Right ventricle myocardium inferior (tissue), 1 donor: ENCODE results near the gene CORT. TPM values are rescaled to one million over a fixed set of nuclear protein-coding genes. Genes with fewer than 3 reads are reported as not detected.

Experiments used
- ATAC-seq: fragments of 200-7000 bp; cut with Tn5 transposase; one replicate; pipeline ENCODE4 v1.9.1; 2020; ENCODE audit warnings: mild to moderate bottlenecking, moderate library complexity
- DNase-seq: peaks from one replicate; pipeline ENCODE4 v3.0.0; 2021; ENCODE audit errors: missing footprints
- intact Hi-C: fragments of 100-400 bp; cut with DNase I; formaldehyde crosslinking; loops from one replicate; pipeline ENCODE4 v1.11.0; 2022
- total RNA-seq: library from RNA; stranded (reverse); fragmentation: NEBNext Ultra II Directional; extraction: Animal tissue kit (Norgen Biotek cat#: 25700); gene quantifications from one replicate; pipeline ENCODE4 v1.2.1, GENCODE V29; 2021
- donor health status: DM: no; HTN: yes; CAD: no; lungs with severe emphysema.

The CORT gene
- total RNA-seq, 1 donor from 2014 or later, result 0.32 TPM

DNA sequence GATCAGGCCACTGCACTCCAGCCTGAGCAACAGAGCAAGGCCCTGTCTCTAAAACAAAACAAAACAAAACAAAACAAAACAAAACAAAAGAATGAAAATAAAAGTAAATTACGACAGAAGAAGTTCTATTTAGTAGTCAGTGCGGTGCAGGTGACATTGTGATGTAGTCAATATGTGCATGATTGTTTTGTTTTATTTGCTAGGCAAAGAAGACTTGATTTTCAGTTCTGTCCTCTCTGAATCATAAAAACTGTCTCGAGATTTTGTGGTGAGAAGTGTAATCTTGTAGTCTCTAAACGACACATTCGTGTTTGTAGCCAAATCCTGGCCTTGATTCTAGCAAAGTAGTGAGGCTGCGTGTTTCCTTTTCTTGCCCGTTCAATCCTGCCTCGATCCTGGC is 48.4 kb downstream of the CORT start:
- no peak for ATAC-seq
- no peak for DNase-seq
- intact Hi-C loops, result loop anchor here (5.0 to 10.0 kb wide), 3 partner anchors 123 to 514 kb away; partner anchors contain the start of gene TARDBP

Other genes with a start within 250 kb of the CORT start
- gene KIF1B, start 239.5 kb upstream of the CORT start, total RNA-seq, result 70.0 TPM
- 42.1 TPM for gene PGD, start 51.0 kb upstream of the CORT start, total RNA-seq
- 7.6 TPM for gene CENPS, start 19.6 kb upstream of the CORT start, total RNA-seq
- 24.0 TPM for gene DFFA, start 22.5 kb downstream of the CORT start, total RNA-seq
- gene PEX14, start 24.9 kb downstream of the CORT start, total RNA-seq, result 17.8 TPM